LHCN-M2 (cell line): Measurements from ENCODE around the gene HAUS3. TPM values are rescaled to one million over a fixed set of nuclear protein-coding genes. Genes with fewer than 3 reads are reported as not detected.
"Not testable (repeated sequence)": the region's sequence is repeated elsewhere in the genome, so short reads cannot be mapped to it uniquely, and the experiment has no call there.

Source experiments
- DNase-seq: peaks from one replicate; pipeline ENCODE4 v3.0.0-alpha.2; 2012; ENCODE audit warnings: low read depth
- total RNA-seq: library from RNA; depleted of rRNA; stranded (reverse); fragments of >200 nt; gene quantifications from 2 replicates; pipeline ENCODE4 v1.2.3, GENCODE V29; 2014

HAUS3 gene
- total RNA-seq, 1 experiment from 2014 or later, result 23.0 TPM

DNA sequence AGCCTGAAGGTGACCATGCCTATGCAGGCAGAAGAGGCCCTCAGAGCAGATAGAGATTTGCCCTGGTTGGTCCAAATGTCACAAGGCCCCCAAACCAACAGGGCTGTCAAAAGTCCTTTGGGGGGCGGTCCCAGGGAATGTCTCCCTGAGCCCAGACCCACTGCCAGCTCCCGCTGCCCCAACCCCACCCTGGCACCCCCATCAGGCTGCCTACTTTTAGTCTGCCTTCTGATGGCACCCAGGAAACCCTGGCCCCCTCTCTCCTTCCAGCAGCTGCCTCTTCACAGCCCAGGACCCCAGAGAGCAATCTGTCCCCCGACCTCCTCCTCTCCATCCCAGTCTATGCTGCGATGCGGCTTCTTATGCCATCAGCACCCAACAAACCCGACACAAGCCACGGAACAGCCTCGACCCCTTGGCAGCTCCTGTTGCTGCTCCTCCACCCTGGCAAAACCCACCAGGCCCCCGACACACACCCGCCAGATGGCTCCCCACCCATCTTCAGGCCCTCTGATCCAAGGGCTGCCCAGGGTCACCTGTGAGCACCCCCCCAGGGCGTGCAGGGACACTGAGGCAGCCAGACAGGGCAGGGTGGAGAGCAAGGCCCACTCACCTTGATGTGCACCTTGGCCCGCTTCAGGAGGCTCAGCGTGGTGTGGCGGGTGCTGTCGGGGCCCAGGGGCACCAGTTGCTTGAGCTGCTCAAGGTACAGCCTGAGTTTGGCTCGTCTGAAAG, 10.0 kb upstream of the HAUS3 start:
- no peak for DNase-seq

DNA sequence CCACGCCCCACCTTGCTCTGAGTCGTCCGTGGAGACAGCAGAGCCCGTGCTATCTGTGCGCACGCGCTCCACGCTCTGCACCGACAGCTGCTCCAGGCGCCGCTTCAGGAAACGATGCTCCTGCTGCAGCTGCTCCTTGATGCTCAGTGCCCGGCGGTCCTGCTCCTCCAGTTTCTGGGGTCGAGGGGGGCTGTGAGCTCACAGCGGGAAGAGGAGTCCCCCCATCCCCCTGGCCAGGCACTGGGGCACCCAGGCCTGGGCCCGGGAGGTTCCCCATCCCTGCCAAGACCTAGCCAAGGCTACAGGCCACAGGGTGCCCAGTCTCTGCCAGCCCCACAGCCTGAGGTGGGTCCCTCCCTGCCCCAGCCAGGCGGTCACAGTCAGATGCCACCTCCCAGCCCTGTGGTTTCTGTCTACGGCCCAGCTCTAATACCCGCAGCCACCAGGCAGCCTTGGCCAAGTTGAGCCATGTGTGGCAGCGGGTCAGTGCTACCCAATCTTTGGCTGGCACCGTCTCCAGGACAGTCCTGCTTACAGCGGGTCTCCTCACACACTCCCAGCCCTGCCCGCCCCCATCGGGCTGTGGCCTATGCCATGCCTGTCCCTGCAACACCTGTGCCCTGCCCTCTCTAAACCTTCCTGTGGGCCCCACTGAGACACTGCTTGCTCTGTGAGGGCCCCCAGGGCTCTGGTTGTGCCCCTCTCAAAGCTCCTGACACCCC, 9.3 kb upstream of the HAUS3 start:
- no peak for DNase-seq

DNA sequence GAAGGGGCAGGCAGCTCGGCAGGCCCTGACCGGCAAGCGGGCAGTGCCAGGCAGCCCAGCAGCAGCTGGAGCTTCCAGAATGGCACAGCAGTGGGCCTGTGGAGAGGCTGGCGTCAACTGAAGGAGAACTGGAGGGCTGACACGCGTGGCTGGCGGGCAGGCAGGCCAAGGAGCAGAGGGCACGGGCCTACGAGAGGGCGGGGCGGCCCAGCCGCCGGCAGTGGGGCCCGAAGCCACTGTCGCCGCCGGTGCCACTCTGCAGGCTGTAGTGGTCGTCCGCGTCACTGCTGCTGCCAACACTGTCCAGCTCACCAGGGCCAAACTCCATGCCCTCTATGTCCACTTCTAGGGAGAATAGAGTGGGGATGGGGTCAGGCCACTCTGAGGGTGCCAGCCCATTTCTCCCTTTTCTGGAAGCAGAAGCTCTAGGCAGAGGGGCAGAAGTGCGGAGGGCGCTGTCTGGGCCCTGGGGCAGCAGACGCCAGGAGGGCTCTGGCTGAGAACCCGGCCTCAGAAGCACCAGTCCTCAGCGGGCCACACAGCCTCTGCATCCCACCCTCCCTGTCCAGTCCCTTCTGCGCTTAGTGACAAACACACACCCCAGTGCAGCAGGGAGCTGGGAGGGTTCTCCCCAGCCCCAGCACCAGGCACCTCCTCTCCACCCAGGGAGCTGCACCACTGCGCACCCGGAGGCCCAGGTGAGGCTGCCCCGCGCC, 8.6 kb upstream of the HAUS3 start:
- no peak for DNase-seq

DNA sequence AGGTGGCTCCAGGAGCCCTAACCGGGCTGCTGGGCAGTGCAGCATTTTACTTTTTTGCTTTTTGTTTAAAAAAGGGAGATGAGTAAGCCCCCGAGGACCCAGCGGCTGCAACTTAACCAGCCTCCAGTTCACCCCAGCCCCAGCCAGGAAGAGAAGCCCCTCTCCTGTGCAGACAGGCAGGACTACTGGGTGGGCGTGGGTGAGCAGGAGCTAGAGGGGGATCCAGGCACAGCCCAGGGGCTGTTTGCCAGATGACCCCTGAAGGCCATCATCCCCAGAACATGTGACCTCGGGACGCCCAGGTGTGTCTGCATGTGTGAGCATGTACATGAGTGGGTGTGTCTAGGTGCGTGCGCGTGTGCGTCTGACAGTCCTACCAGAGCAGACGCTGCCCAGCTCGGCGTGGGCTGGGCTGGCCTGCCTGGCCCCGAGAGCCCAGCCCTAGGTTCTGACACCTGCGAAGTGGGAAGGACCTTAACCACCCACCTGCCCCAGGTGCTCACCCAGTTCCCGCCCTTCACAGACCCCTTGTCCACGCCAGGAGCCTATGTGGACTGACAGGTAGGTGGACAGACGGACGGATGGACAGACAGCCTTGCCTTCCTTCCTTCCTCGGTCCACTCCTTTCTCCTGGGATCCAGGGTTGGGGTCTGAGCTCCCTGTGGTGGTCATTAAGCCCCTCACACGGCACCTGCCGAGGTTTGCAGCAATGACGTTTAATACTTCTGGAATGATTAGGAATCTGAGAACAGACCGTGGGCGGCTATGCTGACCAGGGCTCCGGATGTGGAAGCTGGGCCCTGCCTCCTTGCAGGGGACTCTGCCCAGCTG, 7.8 kb upstream of the HAUS3 start:
- DNase-seq, result no peak

DNA sequence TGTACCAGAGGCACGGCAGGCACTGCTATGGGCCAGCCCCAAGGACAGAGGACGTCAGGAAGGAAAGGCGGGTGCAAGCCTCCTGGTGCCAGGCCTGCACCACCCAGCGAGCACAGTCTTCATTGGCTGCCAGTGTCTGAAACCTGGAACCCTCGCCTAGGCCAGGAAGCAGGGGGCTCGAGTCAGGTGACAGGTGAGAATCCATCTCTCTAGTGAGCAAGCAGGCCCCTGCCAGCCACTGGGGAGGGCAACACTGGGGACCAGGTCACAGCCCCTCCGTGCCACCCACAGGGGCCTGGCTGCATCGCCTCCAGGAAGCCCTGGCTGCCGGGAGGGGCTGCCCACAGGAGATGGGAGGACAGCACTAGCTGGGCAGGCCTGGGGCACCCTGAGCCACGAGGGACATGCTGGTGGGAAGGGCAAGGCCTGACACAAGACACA, 6.9 kb upstream of the HAUS3 start:
- DNase-seq, result no peak

DNA sequence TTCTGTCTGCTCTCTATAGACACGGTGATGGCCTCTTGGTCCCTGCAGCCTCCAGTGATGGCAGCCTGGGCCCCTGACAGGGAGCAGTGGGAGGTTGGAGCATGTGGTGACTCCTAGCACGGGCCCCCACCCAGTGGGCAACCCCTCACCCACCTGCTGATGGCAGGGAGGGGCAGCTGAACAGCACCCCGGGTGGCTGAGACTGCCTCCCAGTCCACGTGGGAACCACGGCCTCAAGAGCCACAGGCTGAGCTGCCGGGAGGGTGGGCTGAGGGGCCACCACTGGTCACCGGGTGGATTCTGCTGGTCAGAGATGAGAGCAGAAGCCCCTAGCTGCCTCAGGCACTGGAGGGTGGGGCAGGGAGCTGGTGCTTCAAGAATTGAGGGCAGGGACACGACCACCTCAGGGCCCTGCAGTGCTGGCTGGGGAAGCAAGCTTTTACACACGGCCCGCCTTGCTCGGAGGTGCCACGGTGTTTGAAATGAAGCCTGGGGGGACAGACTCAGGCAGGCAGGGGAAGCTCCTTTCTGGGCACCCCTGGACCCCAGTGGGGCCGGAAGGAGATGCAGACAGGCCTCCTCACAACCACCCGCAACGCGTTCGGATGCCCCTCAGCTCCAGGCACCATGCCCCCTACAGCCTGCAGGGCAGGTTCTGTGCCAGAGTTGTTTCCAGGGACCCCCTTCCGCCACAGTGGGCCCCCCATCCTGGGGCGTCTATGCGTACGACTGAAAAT, 6.3 kb upstream of the HAUS3 start:
- no peak for DNase-seq

DNA sequence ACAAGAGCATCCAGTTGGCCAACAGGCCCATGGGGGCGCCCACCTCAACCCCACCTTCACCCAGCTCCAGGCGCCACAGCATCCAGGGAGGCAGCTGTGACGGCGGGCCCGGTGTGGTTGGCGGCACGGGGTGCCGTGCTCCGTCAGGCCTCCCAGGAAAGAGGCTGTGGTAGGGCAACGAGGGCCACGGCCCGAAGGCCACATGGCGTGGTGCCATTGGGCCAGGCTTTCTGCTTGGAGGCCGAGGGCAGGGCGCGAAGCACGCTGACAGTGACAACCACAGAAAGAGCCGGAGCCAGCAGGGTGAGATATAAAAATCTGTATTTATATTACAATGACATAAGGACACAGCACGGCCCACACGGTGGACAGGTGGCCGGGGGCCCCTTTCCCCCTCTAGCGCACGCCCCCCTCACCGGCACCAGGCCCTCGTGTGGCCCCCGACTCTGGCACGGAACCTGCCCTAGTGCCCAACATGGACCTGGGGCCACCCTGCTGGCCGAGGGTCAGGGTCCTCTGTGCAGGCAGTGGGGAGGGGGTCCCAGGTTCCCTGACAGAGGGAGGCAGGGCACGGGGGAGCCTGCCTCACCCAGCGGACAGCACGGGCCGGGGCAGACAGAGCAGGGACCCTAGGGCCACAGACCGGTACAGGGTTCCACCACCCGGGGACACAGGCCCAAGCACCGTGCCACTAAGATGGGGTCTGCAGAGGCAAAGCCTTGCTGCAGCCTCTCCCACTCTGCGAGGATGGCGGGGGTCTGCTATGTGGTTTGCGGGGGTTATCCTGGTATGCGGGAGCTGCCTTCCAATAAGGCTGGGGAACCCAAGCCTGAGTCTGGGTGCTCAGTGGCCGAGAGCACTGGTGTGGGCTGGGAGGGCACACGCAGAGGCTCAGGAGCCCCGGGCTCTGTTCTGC, 5.5 kb upstream of the HAUS3 start:
- DNase-seq, result no peak

DNA sequence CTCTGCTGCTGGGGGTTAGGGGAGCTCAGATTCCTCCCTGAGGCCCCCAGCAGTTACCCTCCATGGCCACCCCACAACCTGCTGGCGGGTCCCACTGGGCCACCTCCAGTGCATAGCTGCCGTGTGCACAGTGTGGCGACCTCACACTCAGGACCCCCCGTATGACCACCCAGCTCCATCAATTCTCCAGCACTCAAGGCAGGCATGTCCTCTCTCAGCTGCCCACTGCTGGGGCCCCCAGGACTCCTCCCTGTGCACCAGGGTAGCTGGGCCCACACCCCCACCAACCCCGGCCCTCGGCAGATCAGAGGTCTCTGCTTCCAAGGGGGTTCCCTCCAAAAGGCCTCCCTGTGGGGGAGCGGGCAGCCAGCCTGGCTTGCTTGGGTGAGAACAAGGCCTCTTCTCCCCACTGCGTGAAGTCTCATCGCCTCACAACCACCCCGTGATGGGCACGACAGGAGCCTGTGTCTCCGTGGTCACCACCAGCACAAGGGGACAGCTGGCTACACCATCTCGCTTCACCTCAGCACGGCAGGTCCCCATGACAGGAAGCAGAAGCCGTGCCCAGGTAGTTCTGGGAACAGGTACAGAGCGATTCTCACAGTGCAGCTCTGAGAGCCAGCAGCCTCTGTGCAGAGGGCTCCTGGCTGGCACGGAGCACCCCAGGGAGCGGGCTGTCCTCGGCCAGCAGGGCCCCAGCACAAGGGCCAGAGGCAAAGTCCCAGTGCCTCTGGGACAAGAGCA, 4.6 kb upstream of the HAUS3 start:
- no peak for DNase-seq

DNA sequence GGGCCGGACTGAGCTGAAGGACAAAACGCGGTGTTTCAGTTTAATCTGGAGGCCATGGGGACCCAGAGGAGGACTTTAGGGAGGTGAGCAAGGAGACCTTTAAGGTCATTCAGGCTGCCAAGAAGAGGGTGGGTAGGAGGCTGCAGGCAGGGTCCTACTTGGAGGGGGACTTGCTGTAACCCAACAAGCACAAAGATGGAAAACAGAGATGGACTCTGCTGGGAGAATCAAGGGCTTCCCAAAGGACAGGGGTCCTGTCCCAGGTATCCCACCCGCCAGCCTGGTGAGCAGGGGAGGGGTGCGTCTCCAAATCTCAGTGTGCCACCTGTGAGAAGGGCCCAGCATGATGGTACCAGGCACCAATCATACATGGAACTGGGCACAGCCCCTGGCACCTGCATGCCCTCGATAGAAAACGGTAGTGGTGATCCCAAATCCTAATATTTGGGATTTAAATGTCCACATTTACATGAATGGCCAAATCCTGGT, 3.9 kb upstream of the HAUS3 start:
- no peak for DNase-seq

DNA sequence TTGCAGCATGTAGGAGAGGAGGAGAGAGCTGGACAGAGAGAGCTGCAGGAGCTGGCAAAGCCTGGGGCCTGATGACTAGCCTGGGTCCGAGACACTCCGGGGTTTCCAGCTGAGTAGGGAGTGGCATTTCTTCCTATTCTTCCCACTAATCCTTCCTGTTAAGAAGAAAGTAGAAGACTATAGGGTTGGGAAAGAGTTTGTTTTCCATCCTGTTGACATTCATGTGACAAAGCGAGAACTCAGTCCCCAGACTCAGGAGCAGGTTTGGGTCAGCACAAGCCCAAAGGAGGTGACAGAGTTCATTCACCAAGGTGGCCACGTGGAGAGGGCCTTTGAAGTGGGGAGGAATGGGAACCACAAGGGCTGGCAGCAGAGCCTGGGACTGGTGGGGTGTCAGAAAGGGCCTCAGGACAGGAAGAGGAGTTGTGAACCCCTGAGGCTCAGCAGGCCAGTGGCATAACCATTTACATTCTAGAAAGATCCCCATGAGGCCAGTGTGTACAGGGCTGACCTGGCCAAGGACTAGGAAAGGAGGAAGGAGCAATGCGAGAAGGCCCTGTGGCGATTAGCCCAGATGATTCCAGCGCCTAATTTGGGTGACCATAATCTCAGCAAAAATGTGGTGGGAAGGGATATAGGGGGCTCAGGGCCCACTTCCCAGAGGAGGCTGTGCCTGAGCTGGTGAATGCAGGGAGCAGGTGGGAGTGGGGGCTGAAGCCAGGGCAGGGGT, 3.3 kb upstream of the HAUS3 start:
- DNase-seq, result no peak

DNA sequence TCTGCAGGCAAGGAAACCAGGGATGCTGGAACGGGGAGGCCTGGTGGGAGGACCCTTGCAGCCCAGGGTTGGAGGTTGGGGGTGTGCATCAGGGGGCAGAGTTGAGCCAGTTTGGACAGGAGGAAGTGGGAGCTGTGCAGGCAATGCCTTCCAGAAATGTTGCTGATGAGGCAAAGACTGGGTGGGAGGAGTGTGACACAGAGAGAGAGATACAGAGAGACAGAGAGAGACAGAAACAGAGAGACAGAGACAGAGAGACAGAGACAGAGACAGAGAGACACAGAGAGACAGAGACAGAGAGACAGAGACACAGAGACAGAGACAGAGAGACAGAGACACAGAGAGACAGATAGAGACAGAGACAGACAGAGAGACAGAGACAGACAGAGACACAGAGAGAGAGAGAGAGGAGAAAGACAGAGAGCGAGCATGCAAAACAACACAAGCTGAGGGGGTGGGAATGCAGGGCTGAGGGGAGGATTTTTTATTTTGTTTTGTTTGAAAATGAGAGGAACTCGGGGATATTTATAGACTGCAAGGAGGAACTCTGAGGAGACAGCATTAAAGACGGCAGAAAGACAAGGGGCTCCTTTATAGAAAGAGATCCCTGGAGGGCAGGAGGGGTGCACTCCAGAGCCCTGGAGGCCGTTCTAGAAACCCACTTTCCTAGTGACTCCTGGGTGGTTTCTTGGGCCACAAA, 1.9 kb upstream of the HAUS3 start:
- peak; percentile 36 for DNase-seq

DNA sequence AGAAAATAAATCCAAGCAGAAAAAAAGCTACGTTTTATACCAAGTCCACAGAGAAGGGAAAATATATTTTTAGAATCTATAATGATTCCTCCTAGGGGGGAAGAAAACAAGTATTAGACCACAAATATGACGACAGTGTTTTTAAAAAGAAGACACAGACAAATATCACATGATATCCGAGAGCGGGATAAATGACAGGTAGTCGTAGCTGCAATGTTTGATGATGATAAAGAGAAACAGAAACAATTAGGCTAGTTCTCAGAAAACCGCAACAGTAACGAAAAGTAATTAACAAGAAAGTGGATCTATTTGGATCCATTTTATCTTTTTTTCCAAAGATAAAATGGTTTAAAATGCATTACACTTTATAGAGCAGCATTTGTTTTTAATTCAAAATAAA, 918 bp downstream of the HAUS3 start:
- DNase-seq, result no peak

DNA sequence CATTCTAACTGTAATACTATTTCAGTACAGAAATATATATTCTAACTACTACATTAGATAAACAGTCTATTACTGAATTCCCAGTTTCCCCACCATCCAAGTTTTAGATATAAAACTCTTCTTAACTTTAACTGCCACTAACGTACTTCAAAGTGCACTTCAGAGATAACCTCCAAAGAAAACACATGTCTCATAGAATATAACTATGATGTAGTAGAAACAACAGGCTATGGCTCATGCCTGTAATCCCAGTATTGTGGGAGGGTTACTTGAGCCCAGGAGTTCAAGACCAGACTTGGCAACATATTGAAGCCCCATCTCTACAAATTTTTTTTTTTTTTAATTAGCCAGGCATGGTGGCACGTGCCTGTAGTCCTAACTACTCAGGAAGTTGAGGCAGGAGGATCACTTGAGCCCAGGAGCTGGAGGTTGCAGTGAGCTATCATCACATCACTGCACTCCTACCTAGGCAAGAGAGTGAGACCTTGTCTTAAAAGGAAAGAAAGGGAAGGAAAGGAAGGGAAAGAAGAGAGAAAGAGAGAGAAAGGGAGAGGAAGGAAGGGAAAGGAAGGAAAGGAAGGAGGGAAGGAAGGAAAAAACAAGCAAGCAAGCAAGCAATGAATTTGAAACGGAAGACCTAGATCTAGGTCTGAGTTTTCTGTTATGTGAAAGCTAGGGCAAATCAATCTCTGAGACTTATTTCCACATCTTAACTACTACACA, 4.8 kb downstream of the HAUS3 start:
- DNase-seq, result no peak

DNA sequence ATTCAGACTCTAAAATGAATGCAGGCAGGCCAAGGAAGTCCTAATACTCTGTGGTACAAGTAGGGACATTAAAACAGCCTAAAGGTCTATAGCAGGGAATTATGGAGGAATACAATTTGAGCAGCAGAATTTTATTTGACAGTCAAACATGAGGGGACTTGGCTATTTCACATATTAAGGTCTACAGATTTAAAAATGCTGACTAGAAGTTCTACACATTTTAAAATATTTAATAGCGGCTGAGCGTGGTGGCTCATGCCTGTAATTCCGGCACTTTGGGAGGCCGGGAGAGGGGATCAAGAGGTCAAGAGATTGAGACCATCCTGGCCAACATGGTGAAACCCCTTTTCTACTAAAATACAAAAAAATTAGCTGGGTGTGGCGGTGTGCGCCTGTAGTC, 10.8 kb downstream of the HAUS3 start:
- no peak for DNase-seq

DNA sequence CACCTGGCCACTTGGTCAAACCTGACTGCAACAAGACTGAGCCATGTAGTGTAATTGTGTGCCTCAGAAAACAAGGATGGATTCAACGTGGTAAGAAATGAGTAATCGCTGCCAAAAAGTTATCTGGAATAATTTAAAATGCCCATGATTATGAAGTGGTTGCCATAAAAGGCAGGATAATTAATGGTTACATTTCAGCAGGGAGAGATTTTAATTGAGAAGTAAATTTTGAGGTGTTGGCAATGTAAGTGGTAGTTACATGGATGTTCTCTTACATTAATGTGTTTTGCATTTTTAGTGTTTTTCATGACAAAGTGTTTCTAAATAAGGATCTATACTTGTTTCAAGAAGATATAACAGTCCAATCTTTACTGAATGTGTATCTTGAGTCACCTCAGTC, 15.7 kb downstream of the HAUS3 start:
- no peak for DNase-seq

DNA sequence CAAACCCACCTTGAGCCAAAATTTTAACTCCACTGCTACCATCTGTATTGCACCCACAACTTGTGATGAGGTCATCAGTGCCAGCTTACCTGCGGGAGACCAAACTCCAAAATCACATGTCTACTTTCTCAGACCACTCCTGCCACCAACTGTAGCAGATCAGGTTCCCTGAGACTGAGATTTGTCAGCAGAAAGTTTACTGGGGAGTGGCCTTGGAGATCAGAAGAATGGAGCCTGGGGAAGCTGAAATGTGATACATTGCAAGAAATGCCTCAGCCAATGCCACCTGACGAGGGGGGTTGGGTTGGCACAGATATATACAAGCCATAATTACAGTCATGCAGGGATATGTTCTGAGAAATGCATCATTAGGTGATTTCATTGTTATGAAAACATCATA, 19.1 kb downstream of the HAUS3 start:
- no peak for DNase-seq

DNA sequence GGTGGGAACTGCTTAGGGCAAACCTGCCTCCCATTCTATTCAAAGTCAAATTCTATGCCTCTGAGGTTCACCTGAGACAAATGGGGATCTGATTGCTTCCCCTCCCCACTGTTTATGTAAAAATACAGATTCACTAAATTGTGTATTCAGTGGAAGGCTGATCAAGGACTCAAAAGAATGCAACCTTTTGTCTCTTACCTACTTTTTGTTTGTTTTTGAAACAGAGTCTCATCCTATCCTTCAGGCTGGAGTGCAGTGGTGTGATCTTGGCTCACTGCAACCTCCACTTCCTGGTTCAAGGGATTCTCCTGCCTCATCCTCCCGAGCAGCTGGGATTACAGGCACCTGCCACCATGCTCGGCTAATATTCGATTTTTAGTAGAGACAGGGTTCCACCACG, 20.5 kb downstream of the HAUS3 start:
- not testable (repeated sequence) for DNase-seq
